GM21619 (cell line): ENCODE data around the gene ZC3H12A.

Source experiments
- ATAC-seq: cut with Tn5 transposase; IDR thresholded peaks from one replicate; pipeline ENCODE4 v1.9.1; 2021; ENCODE audit not compliant: unreplicated experiment

ZC3H12A gene

GRCh38 chr1:37477946-37478345 is 3.6 kb downstream of the ZC3H12A start:
- ATAC-seq, result no peak

- no peak for ATAC-seq
Measured at GRCh38 chr1:37478451-37478881, 4.1 kb downstream of the ZC3H12A start.

- no peak for ATAC-seq
Measured at GRCh38 chr1:37478890-37479254, 4.5 kb downstream of the ZC3H12A start.

- peak; percentile 33 for ATAC-seq
Measured at GRCh38 chr1:37479255-37480124, 5.1 kb downstream of the ZC3H12A start.

- ATAC-seq, result no peak
Measured at GRCh38 chr1:37480125-37480466, 5.7 kb downstream of the ZC3H12A start.

GRCh38 chr1:37480581-37481288 is 6.4 kb downstream of the ZC3H12A start:
- no peak for ATAC-seq

- ATAC-seq, result no peak
Measured at GRCh38 chr1:37481289-37482003, 7.1 kb downstream of the ZC3H12A start.

- ATAC-seq, result no peak
Measured at GRCh38 chr1:37482004-37482785, 7.8 kb downstream of the ZC3H12A start.

- no peak for ATAC-seq
Measured at GRCh38 chr1:37482796-37483744, 8.7 kb downstream of the ZC3H12A start.

- no peak for ATAC-seq
Measured at GRCh38 chr1:37483785-37484184, 9.4 kb downstream of the ZC3H12A start.

- no peak for ATAC-seq
Measured at GRCh38 chr1:37484325-37485051, 10.1 kb downstream of the ZC3H12A start.

- no peak for ATAC-seq
Measured at GRCh38 chr1:37485902-37486679, 11.7 kb downstream of the ZC3H12A start.

GRCh38 chr1:37486680-37487618 is 12.6 kb downstream of the ZC3H12A start:
- ATAC-seq, result no peak

GRCh38 chr1:37487619-37487984 is 13.2 kb downstream of the ZC3H12A start:
- no peak for ATAC-seq

GRCh38 chr1:37493336-37494098 is 19.1 kb downstream of the ZC3H12A start:
- ATAC-seq, result no peak

- ATAC-seq, result no peak
Measured at GRCh38 chr1:37495875-37496274, 21.5 kb downstream of the ZC3H12A start.

GRCh38 chr1:37497832-37498231 is 23.5 kb downstream of the ZC3H12A start:
- no peak for ATAC-seq
